Brain microvascular endothelial cell (primary cell): ENCODE results near the gene REV1.

ENCODE experiments used
- DNase-seq: peaks from one replicate; pipeline ENCODE4 v3.0.0-alpha.2; 2020
- H3K27ac ChIP-seq: fragments of 250-450 bp; sonication (Bioruptor Pico); 2 replicates; pipeline ENCODE4 v1.5.1; 2020; ENCODE audit warnings: mild to moderate bottlenecking, moderate library complexity
- H3K27me3 ChIP-seq: fragments of 250-450 bp; sonication (Bioruptor Pico); replicated peaks from 2 replicates; pipeline ENCODE4 v1.5.1; 2020; ENCODE audit warnings: mild to moderate bottlenecking
- H3K36me3 ChIP-seq: fragments of 250-450 bp; sonication (Bioruptor Pico); replicated peaks from 2 replicates; pipeline ENCODE4 v1.5.1; 2020; ENCODE audit warnings: mild to moderate bottlenecking
- H3K4me3 ChIP-seq: 2 replicates; pipeline ENCODE4 v1.5.1; 2011; ENCODE audit warnings: low read depth, mild to moderate bottlenecking, control low read depth, low read length, moderate library complexity
- in situ Hi-C: cut with HindIII; loops from 2 replicates; pipeline ENCODE4 v1.10.0; 2017; ENCODE audit warnings: low sequenced_read_pairs, low pct_ligation_motif_present
- TF ChIP-seq, protein P1 (sequence below): IDR thresholded peaks from 2 replicates; pipeline ENCODE4 v1.5.1; 2011; ENCODE audit warnings: low read depth, mild to moderate bottlenecking, moderate library complexity, low read length, control low read depth, inconsistent platforms; ENCODE audit errors: missing control alignments

The REV1 gene

DNA sequence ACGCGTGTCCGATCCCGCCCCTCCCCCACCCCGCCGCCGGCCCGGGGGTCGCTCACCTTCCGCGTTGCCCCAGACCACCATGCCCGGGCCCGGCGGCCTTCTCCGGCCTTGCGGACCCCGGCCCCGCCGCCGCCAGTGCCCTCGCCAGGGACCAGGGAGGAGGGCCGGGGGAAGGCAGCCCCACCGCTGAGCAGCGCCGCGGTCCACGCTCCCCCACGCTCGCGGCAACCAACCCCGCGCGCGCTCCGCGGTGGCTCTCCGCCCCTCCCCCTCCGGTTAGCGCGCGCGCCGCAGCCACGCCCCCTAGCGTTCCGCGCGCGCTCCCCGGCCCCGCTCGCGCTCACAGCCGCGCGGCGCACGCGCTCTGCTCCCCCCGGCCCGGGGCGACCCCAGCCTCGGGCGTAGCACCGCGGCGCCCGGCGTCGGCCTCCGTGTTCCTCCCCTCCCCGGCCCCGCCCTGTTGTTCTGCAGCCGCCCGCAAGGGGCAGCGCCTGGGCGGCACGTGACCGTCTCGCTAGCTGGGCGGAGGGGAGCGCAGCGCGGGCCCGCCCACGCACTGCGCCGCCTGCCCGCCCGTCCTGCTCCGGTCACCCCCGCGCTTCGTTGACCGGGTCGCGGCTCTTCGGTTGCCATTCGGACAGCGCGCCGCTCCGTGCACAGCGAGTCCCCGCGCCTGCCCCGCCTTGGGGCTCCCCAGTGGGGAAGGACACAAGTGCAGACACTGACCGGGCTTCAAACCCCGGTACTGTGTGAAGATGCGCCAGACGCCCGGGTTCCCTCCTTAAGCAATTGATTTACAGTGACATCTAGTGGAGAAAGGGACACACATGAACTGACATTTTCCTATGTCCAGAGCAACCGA lies at the start of gene REV1:
Gene REV1 (minus strand): TSS at position 257 of the 862 bp plus-strand sequence. CDS start 25,042 bp downstream, outside the sequence.
- TF ChIP-seq, protein P1, sequence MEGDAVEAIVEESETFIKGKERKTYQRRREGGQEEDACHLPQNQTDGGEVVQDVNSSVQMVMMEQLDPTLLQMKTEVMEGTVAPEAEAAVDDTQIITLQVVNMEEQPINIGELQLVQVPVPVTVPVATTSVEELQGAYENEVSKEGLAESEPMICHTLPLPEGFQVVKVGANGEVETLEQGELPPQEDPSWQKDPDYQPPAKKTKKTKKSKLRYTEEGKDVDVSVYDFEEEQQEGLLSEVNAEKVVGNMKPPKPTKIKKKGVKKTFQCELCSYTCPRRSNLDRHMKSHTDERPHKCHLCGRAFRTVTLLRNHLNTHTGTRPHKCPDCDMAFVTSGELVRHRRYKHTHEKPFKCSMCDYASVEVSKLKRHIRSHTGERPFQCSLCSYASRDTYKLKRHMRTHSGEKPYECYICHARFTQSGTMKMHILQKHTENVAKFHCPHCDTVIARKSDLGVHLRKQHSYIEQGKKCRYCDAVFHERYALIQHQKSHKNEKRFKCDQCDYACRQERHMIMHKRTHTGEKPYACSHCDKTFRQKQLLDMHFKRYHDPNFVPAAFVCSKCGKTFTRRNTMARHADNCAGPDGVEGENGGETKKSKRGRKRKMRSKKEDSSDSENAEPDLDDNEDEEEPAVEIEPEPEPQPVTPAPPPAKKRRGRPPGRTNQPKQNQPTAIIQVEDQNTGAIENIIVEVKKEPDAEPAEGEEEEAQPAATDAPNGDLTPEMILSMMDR: peak; percentile 74
- Histone ChIP-seq H3K27me3 (no peaks in the 10 kb centered on the region), H3K4me3 (peak within 1 kb of the TSS; percentile 83), H3K27ac (peak within 1 kb of the TSS; percentile 90), H3K36me3 (no peaks in the 10 kb centered on the region)
- peak; percentile 88 for DNase-seq
- in situ Hi-C loops: no loop called here

DNA sequence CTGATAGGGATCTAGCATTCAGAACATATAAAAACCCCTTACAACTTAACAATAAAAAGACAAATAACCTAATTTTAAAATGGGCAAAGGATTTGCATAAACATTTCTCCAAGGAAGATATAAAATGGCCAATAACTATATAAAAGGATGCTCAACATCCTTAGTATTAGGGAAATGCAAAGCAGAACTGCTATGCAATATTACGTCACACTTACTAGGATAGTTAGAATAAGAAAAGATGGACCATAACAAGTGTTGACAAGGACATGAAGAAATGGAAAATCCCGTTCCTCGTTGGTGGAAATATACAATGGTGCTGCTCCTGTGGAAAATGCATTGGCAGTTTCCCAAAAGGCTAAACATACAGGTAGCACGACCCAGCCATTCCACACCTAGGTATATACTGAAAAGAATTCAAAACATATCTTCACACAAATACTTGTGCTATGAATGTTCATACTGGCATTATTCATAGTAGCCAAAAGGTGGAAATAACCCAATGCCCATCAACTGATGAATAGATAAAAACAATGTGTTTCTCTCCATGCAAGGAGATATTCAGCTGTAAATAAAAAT lies 48.2 kb upstream of the REV1 start:
- no peak for DNase-seq
- in situ Hi-C loops: no loop called here

DNA sequence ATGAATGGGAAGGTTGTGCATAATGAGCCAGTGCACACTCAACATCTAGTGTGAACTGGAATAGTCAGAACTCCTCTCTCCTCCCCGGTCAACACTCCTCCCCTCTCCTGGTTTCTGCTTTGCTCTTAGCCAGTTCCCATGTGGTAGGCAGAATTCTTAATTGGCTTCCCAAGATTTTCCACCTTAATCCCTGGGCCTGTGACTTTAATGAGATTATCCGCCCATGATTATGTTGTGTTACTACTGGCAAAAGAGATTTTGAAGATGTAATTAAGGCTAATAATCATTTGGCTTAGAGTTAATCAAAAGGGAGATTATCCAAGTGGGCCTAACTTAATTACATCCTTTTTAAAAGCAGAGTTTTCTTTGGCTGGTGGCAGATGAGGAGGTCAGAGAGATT lies 34.2 kb upstream of the REV1 start:
- Histone ChIP-seq H3K36me3 (no peaks in the 10 kb centered on the region), H3K27ac (no peak overlapping the region), H3K27me3 (no peaks in the 10 kb centered on the region), H3K4me3 (no peak overlapping the region)
- TF ChIP-seq, protein P1: no peak
- no peak for DNase-seq
- in situ Hi-C loops: no loop called here

More for the DNA sequence above, 48.2 kb upstream of the REV1 start:
- Histone ChIP-seq H3K27ac (no peak overlapping the region), H3K27me3 (no peaks in the 10 kb centered on the region), H3K36me3 (no peaks in the 10 kb centered on the region), H3K4me3 (no peak overlapping the region)
- TF ChIP-seq, protein P1: no peak

DNA sequence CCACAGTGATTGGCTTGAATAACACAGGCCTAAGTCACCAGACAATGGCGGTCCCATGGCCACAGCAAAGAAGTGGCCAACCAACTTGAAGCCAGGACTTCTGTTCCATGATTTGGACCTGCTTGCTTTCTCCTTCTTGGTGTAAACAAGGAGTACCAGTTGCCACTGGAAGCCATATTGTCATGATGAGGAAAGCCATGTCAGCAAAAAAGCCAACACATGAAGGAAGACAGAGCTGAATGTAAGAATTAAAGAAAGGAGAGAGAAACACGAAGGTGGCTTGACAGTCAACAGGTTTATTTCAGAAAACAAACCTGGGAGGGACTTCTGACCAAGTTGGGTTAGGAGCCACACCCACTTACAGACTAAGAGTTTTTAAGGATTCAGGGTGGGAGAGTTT lies 32.3 kb upstream of the REV1 start:
- Histone ChIP-seq H3K27ac (no peak overlapping the region), H3K36me3 (no peaks in the 10 kb centered on the region), H3K4me3 (no peak overlapping the region), H3K27me3 (no peaks in the 10 kb centered on the region)
- no peak for DNase-seq
- TF ChIP-seq, protein P1: no peak
- in situ Hi-C loops: no loop called here

DNA sequence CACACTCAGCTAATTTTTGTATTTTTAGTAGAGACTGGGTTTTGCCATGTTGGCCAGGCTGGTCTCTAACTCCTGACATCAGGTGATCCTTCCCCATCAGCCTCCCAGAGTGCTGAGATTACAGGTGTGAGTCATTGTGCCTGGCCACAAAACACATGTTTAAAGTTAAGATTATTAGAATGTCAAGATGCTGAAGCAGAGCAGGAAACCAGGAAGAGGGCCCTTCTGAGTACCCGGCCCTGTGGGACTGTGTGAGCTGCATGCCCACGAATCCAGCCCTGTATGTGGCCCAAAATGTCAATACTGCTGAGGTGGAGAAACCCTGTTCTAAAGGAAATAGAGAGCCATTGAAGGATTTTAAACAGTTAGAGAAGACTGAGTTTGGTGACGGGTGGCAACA lies 31.0 kb upstream of the REV1 start:
- TF ChIP-seq, protein P1: no peak

More for the DNA sequence above, 31.0 kb upstream of the REV1 start:
- H3K27ac ChIP-seq: no peak overlapping the region
- in situ Hi-C loops: no loop called here
- no peak for DNase-seq
- no peaks in the 10 kb centered on the region for H3K36me3 ChIP-seq
- no peak overlapping the region for H3K4me3 ChIP-seq
- H3K27me3 ChIP-seq: no peaks in the 10 kb centered on the region
